WI38 (cell line): ENCODE results near the gene STAT3.
"Not testable (repeated sequence)": the region's sequence is repeated elsewhere in the genome, so short reads cannot be mapped to it uniquely, and the experiment has no call there.

Source experiments
- H3K4me3 ChIP-seq: 2 replicates; pipeline ENCODE4 v1.5.1; 2011; ENCODE audit warnings: low read depth, mild to moderate bottlenecking, control low read depth, low read length
- TF ChIP-seq, protein P1 (sequence below): IDR thresholded peaks from 2 replicates; pipeline ENCODE4 v1.5.1; 2012; ENCODE audit warnings: low read depth, mild to moderate bottlenecking, control low read depth, low read length

The STAT3 gene

DNA sequence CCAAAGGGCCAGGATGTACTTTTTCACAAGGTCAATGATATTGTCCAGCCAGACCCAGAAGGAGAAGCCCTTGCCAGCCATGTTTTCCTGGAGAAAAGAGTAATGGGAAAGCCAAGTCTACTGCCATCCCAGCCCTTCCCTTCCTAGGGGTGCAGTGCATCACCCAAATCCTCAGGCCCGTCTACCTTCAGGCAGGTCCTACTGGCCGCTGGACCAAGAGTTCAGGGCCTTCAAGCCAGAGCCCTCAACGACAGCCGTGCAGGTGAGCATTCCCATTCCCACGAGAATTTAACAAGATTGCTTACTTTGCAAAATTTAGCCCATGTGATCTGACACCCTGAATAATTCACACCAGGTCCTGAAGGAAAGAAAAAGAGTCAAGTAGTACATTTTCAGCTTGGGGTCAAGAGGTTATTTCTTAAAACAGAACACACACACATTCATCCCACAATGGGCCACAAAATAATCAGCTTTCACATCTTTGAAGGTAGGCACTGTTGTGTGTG lies 64.9 kb downstream of the STAT3 start:
- H3K4me3 ChIP-seq: no peak overlapping the region
- TF ChIP-seq, protein P1, sequence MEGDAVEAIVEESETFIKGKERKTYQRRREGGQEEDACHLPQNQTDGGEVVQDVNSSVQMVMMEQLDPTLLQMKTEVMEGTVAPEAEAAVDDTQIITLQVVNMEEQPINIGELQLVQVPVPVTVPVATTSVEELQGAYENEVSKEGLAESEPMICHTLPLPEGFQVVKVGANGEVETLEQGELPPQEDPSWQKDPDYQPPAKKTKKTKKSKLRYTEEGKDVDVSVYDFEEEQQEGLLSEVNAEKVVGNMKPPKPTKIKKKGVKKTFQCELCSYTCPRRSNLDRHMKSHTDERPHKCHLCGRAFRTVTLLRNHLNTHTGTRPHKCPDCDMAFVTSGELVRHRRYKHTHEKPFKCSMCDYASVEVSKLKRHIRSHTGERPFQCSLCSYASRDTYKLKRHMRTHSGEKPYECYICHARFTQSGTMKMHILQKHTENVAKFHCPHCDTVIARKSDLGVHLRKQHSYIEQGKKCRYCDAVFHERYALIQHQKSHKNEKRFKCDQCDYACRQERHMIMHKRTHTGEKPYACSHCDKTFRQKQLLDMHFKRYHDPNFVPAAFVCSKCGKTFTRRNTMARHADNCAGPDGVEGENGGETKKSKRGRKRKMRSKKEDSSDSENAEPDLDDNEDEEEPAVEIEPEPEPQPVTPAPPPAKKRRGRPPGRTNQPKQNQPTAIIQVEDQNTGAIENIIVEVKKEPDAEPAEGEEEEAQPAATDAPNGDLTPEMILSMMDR: no peak

GRCh38 chr17:42322382-42323267 lies 65.6 kb downstream of the STAT3 start:
- TF ChIP-seq, protein P1: peak; percentile 98
- no peak overlapping the region for H3K4me3 ChIP-seq

DNA sequence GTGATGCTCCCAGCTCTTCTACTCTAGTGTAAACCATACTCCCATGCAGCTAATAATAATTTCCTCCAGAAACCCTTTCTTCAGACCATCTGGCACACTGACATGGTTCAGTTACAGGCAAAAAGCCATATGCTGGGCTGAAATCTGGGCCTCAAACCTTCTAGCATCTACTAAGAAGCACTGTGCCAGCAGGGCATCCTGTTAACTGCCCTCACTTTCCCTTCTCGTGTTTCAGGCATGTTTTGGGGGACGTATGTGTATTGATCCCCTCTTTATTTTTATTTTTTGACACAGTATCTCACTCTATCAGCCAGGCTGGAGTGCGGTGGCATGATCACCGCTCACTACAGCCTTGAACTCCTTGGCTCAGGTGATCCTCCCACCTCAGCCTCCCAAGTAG lies 66.7 kb downstream of the STAT3 start:
- TF ChIP-seq, protein P1: no peak

DNA sequence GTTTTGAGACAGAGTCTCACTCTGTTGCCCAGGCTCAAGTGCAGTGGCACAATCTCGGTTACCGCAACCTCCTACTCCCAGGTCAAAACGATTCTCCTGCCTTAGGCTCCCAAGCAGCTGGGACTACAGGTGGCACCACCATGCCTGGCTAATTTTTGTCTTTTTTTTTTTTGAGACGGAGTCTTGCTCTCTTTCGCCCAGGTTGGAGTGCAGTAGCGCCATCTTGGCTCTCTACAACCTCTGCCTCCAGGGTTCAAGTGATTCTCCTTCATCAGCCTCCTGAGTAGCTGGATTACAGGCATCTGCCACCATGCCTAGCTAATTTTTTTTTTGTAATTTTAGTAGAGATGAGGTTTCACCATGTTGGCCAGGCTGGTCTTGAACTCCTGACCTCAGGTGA lies 70.3 kb downstream of the STAT3 start:
- not testable (repeated sequence) for H3K4me3 ChIP-seq

More for the DNA sequence above, 66.7 kb downstream of the STAT3 start:
- H3K4me3 ChIP-seq: no peak overlapping the region

DNA sequence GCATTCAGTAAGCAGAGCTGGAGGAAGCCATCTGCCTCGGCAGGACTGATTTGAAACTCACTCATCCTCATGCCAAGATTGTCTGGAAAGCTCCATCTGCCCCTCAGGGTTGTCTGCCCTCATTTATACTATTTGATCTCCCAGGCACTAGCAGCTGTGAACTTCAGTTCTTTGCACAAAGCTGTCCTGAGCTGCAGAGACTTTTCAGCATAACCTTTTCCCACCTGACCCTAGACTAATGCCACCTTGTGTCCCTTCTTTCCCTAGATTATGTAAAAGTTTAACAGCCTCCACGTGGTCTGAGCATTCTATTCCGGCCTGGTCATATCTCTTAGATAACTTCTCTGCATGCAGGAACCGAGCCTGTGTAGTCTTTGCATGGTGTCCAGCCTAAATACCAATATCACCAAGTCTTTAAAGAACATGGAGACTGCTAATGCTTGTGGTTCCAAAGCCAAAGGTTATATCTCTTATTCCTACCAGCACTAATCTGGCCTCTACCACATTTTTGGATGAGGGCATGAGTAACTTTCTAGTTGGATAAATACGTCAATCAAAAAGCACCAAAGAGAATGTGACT lies 70.9 kb downstream of the STAT3 start:
- H3K4me3 ChIP-seq: no peak overlapping the region
- TF ChIP-seq, protein P1: no peak

GRCh38 chr17:42316755-42317154 lies 71.5 kb downstream of the STAT3 start:
- TF ChIP-seq, protein P1: no peak
- no peak overlapping the region for H3K4me3 ChIP-seq

DNA sequence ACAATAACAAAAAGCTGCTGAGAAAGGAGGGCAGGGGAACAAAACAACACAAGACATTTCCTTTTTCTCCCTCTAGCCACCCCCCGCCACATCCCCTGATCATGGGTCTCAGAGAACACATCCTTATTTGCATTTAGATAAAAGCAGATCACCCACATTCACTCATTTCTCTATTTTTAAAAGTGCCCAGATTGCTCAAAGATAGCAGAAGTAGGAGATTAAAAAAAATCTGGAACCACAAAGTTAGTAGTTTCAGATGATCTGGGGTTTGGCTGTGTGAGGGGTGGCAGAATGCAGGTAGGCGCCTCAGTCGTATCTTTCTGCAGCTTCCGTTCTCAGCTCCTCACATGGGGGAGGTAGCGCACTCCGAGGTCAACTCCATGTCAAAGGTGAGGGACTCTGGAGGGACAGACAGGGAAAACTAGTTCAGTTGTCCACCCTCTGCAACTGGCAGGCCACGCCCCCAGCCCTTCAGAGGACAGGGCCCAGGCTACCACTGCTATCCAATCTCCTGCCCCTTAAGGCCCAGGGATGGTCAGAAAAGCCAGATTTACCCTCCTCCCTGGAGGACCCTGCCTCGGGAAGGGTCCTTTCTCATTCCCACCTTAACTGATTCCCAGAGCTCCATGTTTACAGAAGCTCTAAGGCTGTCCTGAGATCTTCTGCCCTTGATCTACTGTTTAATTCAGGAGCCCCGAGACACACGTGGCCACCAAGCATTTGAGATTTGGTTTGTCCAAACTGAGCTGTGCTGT lies 72.7 kb downstream of the STAT3 start:
- H3K4me3 ChIP-seq: no peak overlapping the region

More for the DNA sequence above, 72.7 kb downstream of the STAT3 start:
- TF ChIP-seq, protein P1: no peak
